Measurements from ENCODE around the gene GNG12.

The GNG12 gene

GRCh38 chr1:67839826-67840225, 6.6 kb upstream of the GNG12 start:
- H3K4me3 ChIP-seq (ENCODE audit: low read depth, low read length) = no peak overlapping the region
- TF ChIP-seq POLR2A (IDR thresholded peaks at IDR 0.05; ENCODE audit: extremely low read depth, insufficient read length) (no peak), MYC (IDR thresholded peaks at IDR 0.05; ENCODE audit: low read depth, low read length) (no peak), MAX (IDR thresholded peaks at IDR 0.05; ENCODE audit: low read depth, low read length) (no peak), CTCF (IDR thresholded peaks at IDR 0.05; ENCODE audit: low read depth, low read length) (no peak)
- DNase-seq (ENCODE audit: low read depth) = no peak

DNA sequence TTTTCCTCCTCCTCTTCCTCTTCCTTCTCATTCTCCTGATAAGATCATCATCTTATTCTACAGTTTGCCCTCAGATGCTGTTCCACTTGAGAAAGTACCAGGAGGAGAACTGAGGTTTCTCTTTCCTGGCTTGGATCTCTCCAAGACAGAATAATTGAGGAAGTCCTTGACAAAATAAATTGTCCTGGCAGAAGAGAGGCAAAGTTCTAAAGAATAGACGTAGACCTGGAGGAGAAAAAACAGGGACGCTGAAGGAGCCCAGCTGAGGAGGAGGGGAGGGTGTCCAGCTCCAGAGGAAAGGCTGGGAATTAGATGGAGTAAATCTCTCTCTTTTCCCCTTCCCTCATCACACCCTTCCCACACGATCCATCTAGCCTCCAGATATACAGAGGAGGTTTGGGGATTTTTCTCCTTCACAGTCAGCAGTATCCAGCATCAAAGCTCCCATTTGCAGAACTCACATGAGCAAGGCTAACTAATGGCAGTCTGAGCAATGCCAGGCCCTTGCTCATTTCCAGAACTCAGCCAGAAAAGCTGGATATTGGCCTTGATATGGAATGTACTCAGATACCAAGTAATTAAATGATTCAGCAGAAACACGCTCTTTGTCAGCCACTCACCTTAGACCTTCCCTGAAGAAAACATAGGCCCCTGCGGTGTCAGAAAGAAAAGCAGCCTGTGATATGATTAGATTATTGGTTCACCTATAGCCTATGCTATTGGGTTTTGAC, 5.1 kb upstream of the GNG12 start:
- DNase-seq (ENCODE audit: low read depth) = no peak
- TF ChIP-seq POLR2A (IDR thresholded peaks at IDR 0.05; ENCODE audit: extremely low read depth, insufficient read length) = no peak
- TF ChIP-seq CTCF (IDR thresholded peaks at IDR 0.05; ENCODE audit: low read depth, low read length) = no peak
- TF ChIP-seq MYC (IDR thresholded peaks at IDR 0.05; ENCODE audit: low read depth, low read length) = no peak
- TF ChIP-seq MAX (IDR thresholded peaks at IDR 0.05; ENCODE audit: low read depth, low read length) = no peak

GRCh38 chr1:67836769-67837168, 3.5 kb upstream of the GNG12 start:
- no peak for DNase-seq (ENCODE audit: low read depth)
- TF ChIP-seq POLR2A (IDR thresholded peaks at IDR 0.05; ENCODE audit: extremely low read depth, insufficient read length) = no peak
- no peak for TF ChIP-seq MAX (IDR thresholded peaks at IDR 0.05; ENCODE audit: low read depth, low read length)
- no peak for TF ChIP-seq CTCF (IDR thresholded peaks at IDR 0.05; ENCODE audit: low read depth, low read length)
- no peak for TF ChIP-seq MYC (IDR thresholded peaks at IDR 0.05; ENCODE audit: low read depth, low read length)
- H3K4me3 ChIP-seq (ENCODE audit: low read depth, low read length) = no peak overlapping the region

More for the DNA sequence above, 5.1 kb upstream of the GNG12 start:
- no peak overlapping the region for H3K4me3 ChIP-seq (ENCODE audit: low read depth, low read length)

- DNase-seq (ENCODE audit: low read depth) = no peak
- TF ChIP-seq MAX (IDR thresholded peaks at IDR 0.05; ENCODE audit: low read depth, low read length) = no peak
- no peak for TF ChIP-seq MYC (IDR thresholded peaks at IDR 0.05; ENCODE audit: low read depth, low read length)
- TF ChIP-seq CTCF (IDR thresholded peaks at IDR 0.05; ENCODE audit: low read depth, low read length) = no peak
- TF ChIP-seq POLR2A (IDR thresholded peaks at IDR 0.05; ENCODE audit: extremely low read depth, insufficient read length) = no peak
- H3K4me3 ChIP-seq (ENCODE audit: low read depth, low read length) = no peak overlapping the region
Observed at GRCh38 chr1:67835663-67836452, 2.6 kb upstream of the GNG12 start.

GRCh38 chr1:67834246-67834877, 1.1 kb upstream of the GNG12 start:
- DNase-seq (ENCODE audit: low read depth) = no peak
- no peak overlapping the region for H3K4me3 ChIP-seq (ENCODE audit: low read depth, low read length)
- TF ChIP-seq POLR2A (IDR thresholded peaks at IDR 0.05; ENCODE audit: extremely low read depth, insufficient read length) (no peak), MAX (IDR thresholded peaks at IDR 0.05; ENCODE audit: low read depth, low read length) (no peak), MYC (IDR thresholded peaks at IDR 0.05; ENCODE audit: low read depth, low read length) (no peak), CTCF (IDR thresholded peaks at IDR 0.05; ENCODE audit: low read depth, low read length) (no peak)

All from NB4 (cell line).